Fibroblast of lung (primary cell): ENCODE results near the gene ZNHIT2.

ENCODE experiments used
- CTCF ChIP-seq, 2 donors: IDR thresholded peaks in 1 of 2; conservative IDR thresholded peaks in 1 of 2; 1 replicate in 1 of 2; 2 replicates in 1 of 2; pipeline ENCODE4 v1.5.1; 2011 to 2012; ENCODE audit warnings: low read length in 2 of 2, control low read depth in 1 of 2, inconsistent platforms in 1 of 2, low read depth in 1 of 2, mild to moderate bottlenecking in 1 of 2
- EZH2 ChIP-seq: IDR thresholded peaks from 2 replicates; pipeline ENCODE4 v1.5.1; 2012; ENCODE audit warnings: low read length, control low read depth, mild to moderate bottlenecking; ENCODE audit errors: missing control alignments

GRCh38 chr11:65112546-65113360, 4.7 kb downstream of the ZNHIT2 start:
- no peak for TF ChIP-seq EZH2
- TF ChIP-seq CTCF (conservative IDR thresholded peaks at IDR 0.05 in 1 of 2, IDR thresholded peaks at IDR 0.05 in 1 of 2; ENCODE audit: low read depth in 1 of 2, low read length in 2 of 2): peak; percentile 56 to 69
